ENCODE data around the gene MED13L. TPM values are rescaled to one million over a fixed set of nuclear protein-coding genes. Genes with fewer than 3 reads are reported as not detected.

MED13L gene
- total RNA-seq, 1 experiment from 2014 or later, result 80.5 TPM

- ChIA-PET CTCF (interaction anchor here (1.7 kb wide), 1 partner anchor 9 kb away, joined by 7 read pairs; no protein-coding TSS in a partner anchor), POLR2A (no interaction called here)
- H3K27me3 Mint-ChIP-seq (ENCODE audit: low read depth), result no peaks in the 10 kb centered on the region
- no peaks in the 10 kb centered on the region for H3K4me1 Mint-ChIP-seq
- no peak overlapping the region for H3K4me3 Mint-ChIP-seq
- H3K36me3 Mint-ChIP-seq, result peaks cover 34% of the 10 kb centered on the region
- TF ChIP-seq IRF1 (CRISPR knock-in tag; IDR thresholded peaks at IDR 0.05) (no peak), CREB1 (CRISPR knock-in tag; IDR thresholded peaks at IDR 0.05) (no peak), USF1 (CRISPR knock-in tag; IDR thresholded peaks at IDR 0.05) (no peak), PREB (CRISPR knock-in tag; IDR thresholded peaks at IDR 0.05; ENCODE audit: borderline replicate concordance) (no peak), ATF1 (CRISPR knock-in tag; IDR thresholded peaks at IDR 0.05) (no peak), NFE2L1 (CRISPR knock-in tag; IDR thresholded peaks at IDR 0.05) (no peak), STAT6 (CRISPR knock-in tag; conservative IDR thresholded peaks at IDR 0.05; ENCODE audit: low read depth) (no peak), JAZF1 (CRISPR knock-in tag; IDR thresholded peaks at IDR 0.05) (no peak), ZNF416 (CRISPR knock-in tag; IDR thresholded peaks at IDR 0.05) (no peak), ZMAT4 (CRISPR knock-in tag; IDR thresholded peaks at IDR 0.05) (no peak), RELA (CRISPR knock-in tag; IDR thresholded peaks at IDR 0.05; ENCODE audit: borderline replicate concordance) (no peak), CTCF (IDR thresholded peaks at IDR 0.05) (no peak), ZNF512 (CRISPR knock-in tag; IDR thresholded peaks at IDR 0.05; ENCODE audit: borderline replicate concordance) (no peak), ZBTB43 (CRISPR knock-in tag; IDR thresholded peaks at IDR 0.05) (no peak), TEAD1 (CRISPR knock-in tag; IDR thresholded peaks at IDR 0.05) (no peak), CBFB (CRISPR knock-in tag; IDR thresholded peaks at IDR 0.05; ENCODE audit: low read depth) (no peak), GTF2I (CRISPR knock-in tag; conservative IDR thresholded peaks at IDR 0.05) (no peak)
- no peak for DNase-seq (ENCODE audit: low spot score)
- H3K9me3 Mint-ChIP-seq, result no peaks in the 10 kb centered on the region
- ATAC-seq, result no peak
- no peak overlapping the region for H3K27ac Mint-ChIP-seq
Measured at GRCh38 chr12:115973968-115974724, 303.3 kb downstream of the MED13L start.

Data from WTC11 (cell line).